Astrocyte (in vitro differentiated cells and primary cell): ENCODE measurements around the gene NRG2.

Experiments
- CTCF ChIP-seq: IDR thresholded peaks from 2 replicates; pipeline ENCODE4 v1.5.1; 2011; ENCODE audit warnings: low read depth, mild to moderate bottlenecking, inconsistent platforms, low read length, moderate library complexity; ENCODE audit not compliant: insufficient read depth
- EZH2 ChIP-seq: IDR thresholded peaks from 2 replicates; pipeline ENCODE4 v1.6.1; 2012; ENCODE audit warnings: mild to moderate bottlenecking, low read length, inconsistent platforms; ENCODE audit not compliant: insufficient read depth

GRCh38 chr5:139864716-139865483 is 178.2 kb downstream of the NRG2 start:
- TF ChIP-seq CTCF: no peak
- TF ChIP-seq EZH2: no peak
